HepG2 (cell line): ENCODE data around the gene IBA57. TPM values are rescaled to one million over a fixed set of nuclear protein-coding genes. Genes with fewer than 3 reads are reported as not detected.
A peak's percentile ranks its signal among the peaks of the same experiment; 100 is the strongest.

ENCODE experiments used
- ATF7 ChIP-seq, 2 experiments: fragments of 450-650 bp in 1 of 2; sonication (generic) in 1 of 2; formaldehyde crosslinking in 1 of 2; IDR thresholded peaks; 2 replicates each; pipeline versions ENCODE4 v1.4.0 to v1.6.1; 2016 to 2020; ENCODE audit warnings: antibody characterized with exemption in 1 of 2, mild to moderate bottlenecking in 1 of 2, missing genetic modification reagents in 1 of 2
- RAD51 ChIP-seq: fragments of 450-650 bp; IDR thresholded peaks from 2 replicates; pipeline ENCODE4 v1.6.1; 2016; ENCODE audit warnings: borderline replicate concordance
- SIN3B ChIP-seq: fragments of 150-350 bp; IDR thresholded peaks from 2 replicates; pipeline ENCODE4 v1.6.1; 2014; ENCODE audit warnings: low read length
- ZNF230 ChIP-seq: sonication (generic); formaldehyde crosslinking; IDR thresholded peaks from 2 replicates; pipeline ENCODE4 v1.4.0; 2020; ENCODE audit warnings: mild to moderate bottlenecking, missing genetic modification reagents
- ZNF30 ChIP-seq: sonication (generic); formaldehyde crosslinking; IDR thresholded peaks from 2 replicates; pipeline ENCODE4 v1.5.0; 2020; ENCODE audit warnings: mild to moderate bottlenecking, missing genetic modification reagents
- ZNF547 ChIP-seq: sonication (generic); formaldehyde crosslinking; IDR thresholded peaks from 2 replicates; pipeline ENCODE4 v1.5.1; 2020; ENCODE audit warnings: mild to moderate bottlenecking, missing genetic modification reagents
- ZNF773 ChIP-seq: sonication (generic); formaldehyde crosslinking; IDR thresholded peaks from 2 replicates; pipeline ENCODE4 v1.4.0; 2020; ENCODE audit warnings: missing genetic modification reagents, borderline replicate concordance
- ZNF782 ChIP-seq: sonication (generic); formaldehyde crosslinking; IDR thresholded peaks from 2 replicates; pipeline ENCODE4 v1.4.0; 2020; ENCODE audit warnings: missing genetic modification reagents, mild to moderate bottlenecking, borderline replicate concordance
- polyA plus RNA-seq, 8 experiments: library from polyadenylated mRNA; depleted of rRNA in 3 of 8; stranded (reverse) in 7 of 8; unstranded in 1 of 8; fragments of >200 nt; fragmentation: Illumina TruSeq in 4 of 8; extraction: Trizol in 4 of 8; gene quantifications; 2 replicates each; pipeline versions ENCODE4 v1.2.1 to v1.2.3, GENCODE V29; 2011 to 2016; ENCODE audit warnings: low read depth in 4 of 8, missing spikeins in 1 of 8, mixed read lengths in 1 of 8; ENCODE audit not compliant: insufficient read depth in 1 of 8
- total RNA-seq, 5 experiments: library from RNA; depleted of rRNA; stranded (reverse); fragments of >200 nt; fragmentation: Illumina TruSeq; extraction: Trizol; gene quantifications; 2 replicates each; pipeline ENCODE4 v1.2.3, GENCODE V29; 2016; ENCODE audit warnings: low read depth in 1 of 5
- TF ChIP-seq, protein P1 (sequence below): sonication (generic); formaldehyde crosslinking; IDR thresholded peaks from 2 replicates; pipeline ENCODE4 v1.5.1; 2020; ENCODE audit warnings: missing genetic modification reagents, mild to moderate bottlenecking, borderline replicate concordance
- TF ChIP-seq, protein P2 (sequence below): sonication (generic); formaldehyde crosslinking; IDR thresholded peaks from 2 replicates; pipeline ENCODE4 v1.4.0; 2020; ENCODE audit warnings: missing genetic modification reagents
- TF ChIP-seq, protein P3 (sequence below): sonication (generic); formaldehyde crosslinking; IDR thresholded peaks from 2 replicates; pipeline ENCODE4 v1.4.0; 2020; ENCODE audit warnings: mild to moderate bottlenecking, missing genetic modification reagents
- TF ChIP-seq, protein P4 (sequence below): fragments of 450-650 bp; IDR thresholded peaks from 2 replicates; pipeline ENCODE4 v1.6.1; 2016
- TF ChIP-seq, protein P5 (sequence below): sonication (generic); formaldehyde crosslinking; IDR thresholded peaks from 2 replicates; pipeline ENCODE4 v1.4.0; 2020; ENCODE audit warnings: mild to moderate bottlenecking, missing genetic modification reagents

The IBA57 gene
- total and polyA plus RNA-seq, 2 of the 13 experiments (the other 11 are each of a cell fraction or from before 2014, with no cell fraction given): 2.3 to 10.2 TPM

DNA sequence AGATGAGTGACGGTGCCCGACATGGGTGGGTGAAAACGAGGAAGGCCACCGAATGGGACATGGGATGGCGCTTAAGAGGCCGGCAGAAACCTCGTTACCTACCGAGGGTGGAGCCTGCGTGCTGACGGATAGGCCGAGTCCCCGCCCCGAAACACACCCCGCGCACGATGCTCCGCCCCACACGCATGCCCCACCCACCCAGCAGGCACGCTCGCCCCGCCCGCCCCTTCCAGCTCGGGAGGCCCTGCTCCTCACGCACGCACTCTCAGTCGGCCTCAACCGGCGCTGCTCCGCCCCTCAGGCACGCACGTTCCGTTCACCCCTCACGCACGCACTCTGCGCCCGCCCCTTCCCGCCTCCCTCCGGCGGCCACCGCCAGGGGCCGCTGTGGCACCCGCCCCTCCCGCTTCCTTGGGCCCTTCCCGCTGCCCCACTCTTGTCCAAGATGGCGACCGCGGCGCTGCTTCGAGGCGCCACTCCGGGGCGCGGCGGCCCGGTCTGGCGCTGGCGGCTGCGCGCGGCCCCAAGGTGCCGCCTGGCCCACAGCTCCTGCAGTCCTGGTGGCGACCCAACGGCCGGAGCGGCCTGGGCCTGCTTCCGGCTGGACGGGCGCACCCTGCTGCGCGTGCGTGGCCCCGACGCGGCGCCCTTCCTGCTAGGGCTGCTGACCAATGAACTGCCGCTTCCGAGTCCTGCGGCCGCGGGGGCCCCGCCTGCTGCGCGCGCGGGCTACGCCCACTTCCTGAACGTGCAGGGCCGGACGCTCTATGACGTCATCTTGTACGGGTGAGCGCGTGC lies at the start of gene IBA57 (continued):
- TF ChIP-seq, protein P1, sequence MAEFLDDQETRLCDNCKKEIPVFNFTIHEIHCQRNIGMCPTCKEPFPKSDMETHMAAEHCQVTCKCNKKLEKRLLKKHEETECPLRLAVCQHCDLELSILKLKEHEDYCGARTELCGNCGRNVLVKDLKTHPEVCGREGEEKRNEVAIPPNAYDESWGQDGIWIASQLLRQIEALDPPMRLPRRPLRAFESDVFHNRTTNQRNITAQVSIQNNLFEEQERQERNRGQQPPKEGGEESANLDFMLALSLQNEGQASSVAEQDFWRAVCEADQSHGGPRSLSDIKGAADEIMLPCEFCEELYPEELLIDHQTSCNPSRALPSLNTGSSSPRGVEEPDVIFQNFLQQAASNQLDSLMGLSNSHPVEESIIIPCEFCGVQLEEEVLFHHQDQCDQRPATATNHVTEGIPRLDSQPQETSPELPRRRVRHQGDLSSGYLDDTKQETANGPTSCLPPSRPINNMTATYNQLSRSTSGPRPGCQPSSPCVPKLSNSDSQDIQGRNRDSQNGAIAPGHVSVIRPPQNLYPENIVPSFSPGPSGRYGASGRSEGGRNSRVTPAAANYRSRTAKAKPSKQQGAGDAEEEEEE (CRISPR knock-in tag): no peak
- TF ChIP-seq, protein P2, sequence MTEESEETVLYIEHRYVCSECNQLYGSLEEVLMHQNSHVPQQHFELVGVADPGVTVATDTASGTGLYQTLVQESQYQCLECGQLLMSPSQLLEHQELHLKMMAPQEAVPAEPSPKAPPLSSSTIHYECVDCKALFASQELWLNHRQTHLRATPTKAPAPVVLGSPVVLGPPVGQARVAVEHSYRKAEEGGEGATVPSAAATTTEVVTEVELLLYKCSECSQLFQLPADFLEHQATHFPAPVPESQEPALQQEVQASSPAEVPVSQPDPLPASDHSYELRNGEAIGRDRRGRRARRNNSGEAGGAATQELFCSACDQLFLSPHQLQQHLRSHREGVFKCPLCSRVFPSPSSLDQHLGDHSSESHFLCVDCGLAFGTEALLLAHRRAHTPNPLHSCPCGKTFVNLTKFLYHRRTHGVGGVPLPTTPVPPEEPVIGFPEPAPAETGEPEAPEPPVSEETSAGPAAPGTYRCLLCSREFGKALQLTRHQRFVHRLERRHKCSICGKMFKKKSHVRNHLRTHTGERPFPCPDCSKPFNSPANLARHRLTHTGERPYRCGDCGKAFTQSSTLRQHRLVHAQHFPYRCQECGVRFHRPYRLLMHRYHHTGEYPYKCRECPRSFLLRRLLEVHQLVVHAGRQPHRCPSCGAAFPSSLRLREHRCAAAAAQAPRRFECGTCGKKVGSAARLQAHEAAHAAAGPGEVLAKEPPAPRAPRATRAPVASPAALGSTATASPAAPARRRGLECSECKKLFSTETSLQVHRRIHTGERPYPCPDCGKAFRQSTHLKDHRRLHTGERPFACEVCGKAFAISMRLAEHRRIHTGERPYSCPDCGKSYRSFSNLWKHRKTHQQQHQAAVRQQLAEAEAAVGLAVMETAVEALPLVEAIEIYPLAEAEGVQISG: peak; percentile 99
- TF ChIP-seq ZNF547 (CRISPR knock-in tag) (peak; percentile 72; the same call in 1 of the 2 replicates), RAD51 (no peak), ZNF30 (CRISPR knock-in tag) (no peak), ZNF773 (CRISPR knock-in tag) (peak; percentile 64; the same call in 1 of the 2 replicates), ZNF230 (CRISPR knock-in tag) (no peak), SIN3B (no peak), ZNF782 (CRISPR knock-in tag) (peak; percentile 74; the same call in 1 of the 2 replicates), ATF7 (IDR thresholded peaks at IDR 0.05) (peak; percentile 100), ATF7 (CRISPR knock-in tag; IDR thresholded peaks at IDR 0.05) (peak; percentile 99)
- TF ChIP-seq, protein P3, sequence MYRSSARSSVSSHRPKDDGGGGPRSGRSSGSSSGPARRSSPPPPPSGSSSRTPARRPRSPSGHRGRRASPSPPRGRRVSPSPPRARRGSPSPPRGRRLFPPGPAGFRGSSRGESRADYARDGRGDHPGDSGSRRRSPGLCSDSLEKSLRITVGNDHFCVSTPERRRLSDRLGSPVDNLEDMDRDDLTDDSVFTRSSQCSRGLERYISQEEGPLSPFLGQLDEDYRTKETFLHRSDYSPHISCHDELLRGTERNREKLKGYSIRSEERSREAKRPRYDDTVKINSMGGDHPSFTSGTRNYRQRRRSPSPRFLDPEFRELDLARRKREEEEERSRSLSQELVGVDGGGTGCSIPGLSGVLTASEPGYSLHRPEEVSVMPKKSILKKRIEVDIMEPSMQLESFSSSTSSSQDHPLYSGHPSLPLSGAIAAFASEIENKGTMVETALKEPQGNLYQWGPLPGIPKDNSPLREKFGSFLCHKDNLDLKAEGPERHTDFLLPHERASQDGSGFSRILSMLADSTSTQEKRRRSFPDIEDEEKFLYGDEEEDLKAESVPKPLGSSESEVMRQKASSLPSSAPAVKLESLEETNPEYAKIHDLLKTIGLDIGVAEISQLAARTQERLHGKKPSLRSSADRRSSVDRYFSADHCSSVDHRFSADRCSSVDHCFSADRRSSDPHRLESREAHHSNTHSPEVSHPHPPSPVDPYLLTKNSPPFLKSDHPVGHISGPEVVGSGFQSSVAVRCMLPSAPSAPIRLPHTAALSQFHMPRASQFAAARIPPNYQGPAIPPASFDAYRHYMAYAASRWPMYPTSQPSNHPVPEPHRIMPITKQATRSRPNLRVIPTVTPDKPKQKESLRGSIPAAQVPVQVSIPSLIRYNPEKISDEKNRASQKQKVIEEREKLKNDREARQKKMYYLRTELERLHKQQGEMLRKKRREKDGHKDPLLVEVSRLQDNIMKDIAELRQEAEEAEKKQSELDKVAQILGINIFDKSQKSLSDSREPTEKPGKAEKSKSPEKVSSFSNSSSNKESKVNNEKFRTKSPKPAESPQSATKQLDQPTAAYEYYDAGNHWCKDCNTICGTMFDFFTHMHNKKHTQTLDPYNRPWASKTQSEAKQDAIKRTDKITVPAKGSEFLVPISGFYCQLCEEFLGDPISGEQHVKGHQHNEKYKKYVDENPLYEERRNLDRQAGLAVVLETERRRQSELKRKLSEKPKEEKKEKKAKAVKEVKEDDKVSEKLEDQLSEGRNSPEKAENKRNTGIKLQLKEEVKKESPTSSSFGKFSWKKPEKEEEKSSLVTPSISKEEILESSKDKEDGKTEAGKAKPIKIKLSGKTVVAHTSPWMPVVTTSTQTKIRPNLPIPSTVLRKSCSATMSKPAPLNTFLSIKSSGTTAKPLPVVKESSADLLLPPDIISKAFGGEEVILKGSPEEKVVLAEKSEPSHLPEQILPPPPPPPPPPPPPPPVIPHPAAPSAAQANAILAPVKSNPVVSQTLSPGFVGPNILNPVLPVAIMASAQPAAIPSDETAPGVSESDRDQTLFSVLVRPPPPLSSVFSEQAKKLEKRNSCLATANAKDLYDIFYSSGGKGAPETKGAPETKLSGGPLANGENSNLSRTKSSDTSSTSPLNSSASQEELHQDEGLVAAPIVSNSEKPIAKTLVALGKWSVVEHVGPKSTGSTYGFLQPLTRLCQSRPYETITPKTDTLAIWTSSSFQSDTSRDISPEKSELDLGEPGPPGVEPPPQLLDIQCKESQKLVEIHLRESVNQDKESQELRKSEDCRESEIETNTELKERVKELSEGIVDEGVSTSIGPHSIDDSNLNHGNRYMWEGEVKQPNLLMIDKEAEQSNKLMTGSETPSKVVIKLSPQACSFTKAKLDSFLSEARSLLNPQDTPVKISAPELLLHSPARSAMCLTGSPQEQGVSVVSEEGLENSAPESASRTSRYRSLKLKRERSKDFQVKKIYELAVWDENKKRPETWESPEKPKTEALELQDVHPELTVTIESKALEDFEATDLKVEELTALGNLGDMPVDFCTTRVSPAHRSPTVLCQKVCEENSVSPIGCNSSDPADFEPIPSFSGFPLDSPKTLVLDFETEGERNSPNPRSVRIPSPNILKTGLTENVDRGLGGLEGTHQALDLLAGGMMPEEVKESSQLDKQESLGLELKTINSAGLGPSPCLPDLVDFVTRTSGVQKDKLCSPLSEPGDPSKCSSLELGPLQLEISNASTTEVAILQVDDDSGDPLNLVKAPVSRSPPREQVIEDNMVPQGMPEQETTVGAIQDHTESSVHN (CRISPR knock-in tag): no peak
- TF ChIP-seq, protein P4, sequence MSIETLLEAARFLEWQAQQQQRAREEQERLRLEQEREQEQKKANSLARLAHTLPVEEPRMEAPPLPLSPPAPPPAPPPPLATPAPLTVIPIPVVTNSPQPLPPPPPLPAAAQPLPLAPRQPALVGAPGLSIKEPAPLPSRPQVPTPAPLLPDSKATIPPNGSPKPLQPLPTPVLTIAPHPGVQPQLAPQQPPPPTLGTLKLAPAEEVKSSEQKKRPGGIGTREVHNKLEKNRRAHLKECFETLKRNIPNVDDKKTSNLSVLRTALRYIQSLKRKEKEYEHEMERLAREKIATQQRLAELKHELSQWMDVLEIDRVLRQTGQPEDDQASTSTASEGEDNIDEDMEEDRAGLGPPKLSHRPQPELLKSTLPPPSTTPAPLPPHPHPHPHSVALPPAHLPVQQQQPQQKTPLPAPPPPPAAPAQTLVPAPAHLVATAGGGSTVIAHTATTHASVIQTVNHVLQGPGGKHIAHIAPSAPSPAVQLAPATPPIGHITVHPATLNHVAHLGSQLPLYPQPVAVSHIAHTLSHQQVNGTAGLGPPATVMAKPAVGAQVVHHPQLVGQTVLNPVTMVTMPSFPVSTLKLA: peak; percentile 66
- TF ChIP-seq, protein P5, sequence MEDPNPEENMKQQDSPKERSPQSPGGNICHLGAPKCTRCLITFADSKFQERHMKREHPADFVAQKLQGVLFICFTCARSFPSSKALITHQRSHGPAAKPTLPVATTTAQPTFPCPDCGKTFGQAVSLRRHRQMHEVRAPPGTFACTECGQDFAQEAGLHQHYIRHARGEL (CRISPR knock-in tag): no peak
